ENCODE data around the gene CRHR2.

DNA sequence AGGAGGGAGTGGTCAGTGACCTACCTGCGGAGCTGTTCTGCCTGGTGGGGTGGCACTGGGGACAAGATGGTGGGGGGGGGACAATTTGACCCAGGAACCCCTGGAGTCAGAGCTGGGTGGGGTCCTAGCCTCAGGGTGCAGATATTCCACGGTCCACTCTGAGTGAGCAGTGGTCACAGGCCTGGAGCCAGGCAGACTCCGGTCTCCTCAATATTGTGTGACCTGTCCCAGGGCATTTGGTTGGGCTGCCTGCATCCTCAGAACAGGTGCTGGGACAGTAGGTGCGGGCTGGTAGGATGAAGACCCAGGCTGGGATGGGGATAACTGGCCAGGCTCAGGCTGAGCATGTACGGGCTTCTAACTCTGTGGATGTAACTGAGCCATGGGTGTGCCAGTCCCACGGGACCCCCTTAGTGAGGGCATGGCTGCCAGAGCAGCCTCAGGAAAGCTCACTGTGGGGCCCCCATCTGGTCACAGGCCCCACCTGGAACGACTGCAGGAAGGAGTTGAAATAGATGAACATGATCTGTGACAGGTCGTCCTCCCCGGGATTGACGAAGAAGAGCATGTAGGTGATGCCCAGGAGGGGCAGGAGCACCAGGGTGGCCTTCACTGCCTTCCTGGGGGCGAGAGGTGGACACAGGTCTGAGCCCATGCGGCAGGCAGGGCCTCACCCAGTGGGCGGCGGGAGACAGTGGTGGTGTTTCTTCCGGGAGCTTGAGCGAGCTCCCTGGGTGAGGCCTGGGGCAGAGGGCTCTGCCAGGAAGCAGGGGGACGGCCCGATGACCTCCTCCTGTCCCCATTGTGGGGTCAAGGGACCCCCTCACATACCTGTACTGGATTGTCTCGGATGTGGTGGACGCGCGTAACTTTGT, 26.9 kb downstream of the CRHR2 start:
- TF ChIP-seq, protein P1, sequence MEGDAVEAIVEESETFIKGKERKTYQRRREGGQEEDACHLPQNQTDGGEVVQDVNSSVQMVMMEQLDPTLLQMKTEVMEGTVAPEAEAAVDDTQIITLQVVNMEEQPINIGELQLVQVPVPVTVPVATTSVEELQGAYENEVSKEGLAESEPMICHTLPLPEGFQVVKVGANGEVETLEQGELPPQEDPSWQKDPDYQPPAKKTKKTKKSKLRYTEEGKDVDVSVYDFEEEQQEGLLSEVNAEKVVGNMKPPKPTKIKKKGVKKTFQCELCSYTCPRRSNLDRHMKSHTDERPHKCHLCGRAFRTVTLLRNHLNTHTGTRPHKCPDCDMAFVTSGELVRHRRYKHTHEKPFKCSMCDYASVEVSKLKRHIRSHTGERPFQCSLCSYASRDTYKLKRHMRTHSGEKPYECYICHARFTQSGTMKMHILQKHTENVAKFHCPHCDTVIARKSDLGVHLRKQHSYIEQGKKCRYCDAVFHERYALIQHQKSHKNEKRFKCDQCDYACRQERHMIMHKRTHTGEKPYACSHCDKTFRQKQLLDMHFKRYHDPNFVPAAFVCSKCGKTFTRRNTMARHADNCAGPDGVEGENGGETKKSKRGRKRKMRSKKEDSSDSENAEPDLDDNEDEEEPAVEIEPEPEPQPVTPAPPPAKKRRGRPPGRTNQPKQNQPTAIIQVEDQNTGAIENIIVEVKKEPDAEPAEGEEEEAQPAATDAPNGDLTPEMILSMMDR (conservative IDR thresholded peaks at IDR 0.05 in 1 of 2, IDR thresholded peaks at IDR 0.05 in 1 of 2; ENCODE audit: low read depth in 1 of 2, low read length in 2 of 2), result no peak
- TF ChIP-seq EZH2 (IDR thresholded peaks at IDR 0.05; ENCODE audit: low read length, missing control alignments), result no peak

Measured in fibroblast of lung (primary cell).